Colon (tissue), 2 donors: ENCODE data around the gene CAMK2B.
"Not testable (repeated sequence)": the region's sequence is repeated elsewhere in the genome, so short reads cannot be mapped to it uniquely, and the experiment has no call there.

Source experiments
- FAIRE-seq: peaks from 2 replicates; lab custom pipeline; 2012; peaks lifted over from hg19 to GRCh38; lab: Jason Lieb, UNC
- donor health status: control.
- donor health status: control.

CAMK2B gene

DNA sequence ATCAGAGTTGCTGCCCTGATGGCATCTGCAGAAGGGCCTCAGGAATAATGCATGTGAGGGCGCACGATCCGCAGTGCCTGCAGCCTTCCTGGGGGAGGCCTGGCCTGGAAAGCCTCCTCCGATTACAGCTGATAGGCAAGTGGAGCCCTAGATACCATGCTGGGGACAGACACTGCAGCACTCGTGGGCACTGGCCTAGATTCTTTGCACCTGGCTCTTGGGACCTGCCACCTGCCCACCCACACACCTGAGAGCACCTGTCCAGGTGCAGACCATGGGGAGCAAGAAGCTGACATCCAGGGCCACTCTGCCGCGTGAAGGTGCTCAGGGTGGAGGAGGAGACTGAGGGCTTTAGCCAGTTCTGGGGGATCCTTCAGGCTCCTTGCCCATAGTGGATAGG, 109.9 kb downstream of the CAMK2B start:
- FAIRE-seq: no peak

DNA sequence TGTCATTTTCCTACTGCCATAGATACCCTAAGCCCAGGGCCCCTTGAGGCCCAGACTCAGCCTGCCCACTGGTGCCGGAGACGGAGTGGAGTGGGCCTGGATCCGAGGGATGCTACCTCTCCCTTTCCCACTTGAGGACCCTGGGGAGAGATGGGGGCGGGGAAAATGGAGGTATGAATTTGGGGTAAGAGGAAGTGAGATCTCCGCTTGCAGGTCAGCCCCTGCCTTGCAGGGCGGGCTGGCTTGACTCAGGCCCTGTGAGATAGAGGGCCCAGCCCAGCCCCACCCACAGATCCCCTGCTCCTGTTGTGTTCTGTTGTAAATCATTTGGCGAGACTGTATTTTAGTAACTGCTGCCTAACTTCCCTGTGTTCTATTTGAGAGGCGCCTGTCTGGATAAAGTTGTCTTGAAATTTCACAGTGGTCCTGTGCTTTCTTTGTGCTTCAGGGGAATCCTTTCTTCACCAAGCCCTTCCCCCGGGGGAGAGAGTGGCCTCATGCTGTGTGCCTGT, 111.5 kb downstream of the CAMK2B start:
- FAIRE-seq: no peak

DNA sequence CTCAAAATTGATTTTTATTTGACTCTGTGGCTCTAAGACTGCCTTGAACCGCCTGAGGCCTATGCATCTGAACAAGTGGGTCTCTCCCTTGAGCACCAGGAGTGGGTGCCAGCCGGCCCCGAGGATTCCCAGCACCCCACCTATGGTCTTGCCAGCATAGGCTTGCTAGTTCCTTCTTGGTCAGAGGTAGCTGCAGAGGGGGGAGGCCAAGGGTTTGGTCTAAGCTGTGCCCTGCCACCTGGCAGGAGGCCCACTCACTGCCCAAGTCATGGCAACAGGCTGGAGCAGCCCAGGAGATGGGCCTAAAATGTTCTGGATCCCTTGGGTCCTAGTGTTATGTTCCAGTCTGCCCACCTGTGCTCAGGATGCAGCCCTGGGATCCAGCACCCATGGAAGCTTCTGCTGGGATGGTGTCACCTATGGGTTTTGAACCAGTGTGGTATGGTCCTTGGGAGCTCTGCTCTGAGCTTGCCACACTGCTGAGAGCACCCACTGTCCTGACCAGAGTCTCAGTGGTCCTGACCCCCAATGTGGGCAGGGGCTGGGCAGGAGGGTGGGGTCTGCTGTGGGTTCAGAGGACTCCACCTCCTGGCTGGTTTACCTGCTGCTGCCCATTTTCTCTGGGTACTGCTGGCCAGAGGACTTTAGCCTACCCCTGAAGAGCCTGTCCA, 112.1 kb downstream of the CAMK2B start:
- no peak for FAIRE-seq

DNA sequence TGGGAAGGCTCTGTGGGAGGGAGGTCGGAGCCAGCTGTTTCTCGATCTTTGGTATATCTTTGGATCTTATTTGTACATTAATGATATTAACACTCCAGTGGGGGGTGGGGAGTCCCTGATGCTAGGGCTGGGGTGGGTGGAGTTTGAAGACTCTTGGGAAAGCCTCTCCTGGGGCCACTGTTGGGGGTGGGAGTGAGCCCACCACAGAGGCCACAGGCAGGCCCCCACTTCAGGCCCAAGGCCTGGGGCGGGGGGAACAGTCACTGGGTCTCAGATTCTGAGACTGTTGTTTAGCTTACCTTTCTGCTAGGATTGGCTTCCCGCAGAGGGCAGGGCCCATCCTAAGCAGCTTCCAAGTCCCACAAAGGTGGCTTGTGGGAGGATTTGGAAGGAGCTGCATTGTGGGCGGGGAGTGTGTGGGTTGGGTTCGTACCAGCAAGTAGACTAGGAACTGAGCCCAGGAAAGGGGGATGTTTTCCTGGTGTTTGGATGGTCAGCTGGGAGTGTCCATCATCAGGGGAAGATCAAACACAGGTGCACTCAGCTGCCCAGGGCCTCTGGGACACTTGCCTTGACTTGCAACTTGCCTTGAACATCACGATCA, 112.7 kb downstream of the CAMK2B start:
- FAIRE-seq: no peak

DNA sequence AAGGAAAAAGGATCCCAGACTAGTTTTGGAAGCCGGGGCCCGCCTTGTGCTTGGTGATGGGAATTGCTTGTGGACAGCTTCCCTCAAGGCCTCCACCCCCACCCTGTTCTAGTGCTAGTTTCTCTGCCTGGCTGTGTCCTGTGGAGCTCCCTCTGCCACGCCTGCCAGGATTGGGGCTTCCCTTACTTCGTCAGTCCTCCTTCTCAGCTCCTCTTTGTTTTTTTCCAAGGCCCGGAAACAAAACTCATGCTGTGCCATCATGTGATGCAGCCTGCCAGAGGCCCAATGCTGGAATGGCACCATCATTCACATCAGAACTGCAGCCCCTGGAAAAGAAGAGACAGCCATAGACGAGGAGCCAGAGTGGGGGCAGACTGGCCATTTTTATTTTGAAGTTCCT, 113.4 kb downstream of the CAMK2B start:
- FAIRE-seq: no peak

DNA sequence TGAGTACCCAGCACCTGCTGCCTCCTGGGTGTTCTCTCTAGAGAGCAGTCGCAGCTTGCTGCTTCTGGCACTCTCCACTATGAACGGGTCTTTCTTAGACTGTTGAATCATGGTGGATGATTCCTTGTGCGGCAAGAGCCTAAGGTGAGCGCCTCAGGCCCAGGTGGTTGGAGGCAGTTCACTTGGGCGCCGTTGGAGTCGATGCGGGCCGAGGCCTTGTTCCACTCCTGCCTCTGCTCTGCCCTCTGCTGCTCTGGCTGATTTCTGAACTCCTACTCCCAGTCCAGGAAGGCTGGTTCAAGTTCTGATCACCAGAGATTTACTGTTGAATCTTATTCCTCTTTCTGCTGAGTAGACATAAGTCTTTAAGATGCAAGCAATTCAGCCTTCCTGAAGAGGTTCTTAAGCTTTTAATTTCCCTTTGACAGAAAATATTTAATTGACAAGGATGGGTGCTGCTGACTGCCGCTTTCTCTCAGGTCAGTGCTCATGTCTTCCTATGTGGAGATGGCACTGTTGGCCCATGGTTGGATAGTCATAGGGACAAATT, 114.2 kb downstream of the CAMK2B start:
- no peak for FAIRE-seq

DNA sequence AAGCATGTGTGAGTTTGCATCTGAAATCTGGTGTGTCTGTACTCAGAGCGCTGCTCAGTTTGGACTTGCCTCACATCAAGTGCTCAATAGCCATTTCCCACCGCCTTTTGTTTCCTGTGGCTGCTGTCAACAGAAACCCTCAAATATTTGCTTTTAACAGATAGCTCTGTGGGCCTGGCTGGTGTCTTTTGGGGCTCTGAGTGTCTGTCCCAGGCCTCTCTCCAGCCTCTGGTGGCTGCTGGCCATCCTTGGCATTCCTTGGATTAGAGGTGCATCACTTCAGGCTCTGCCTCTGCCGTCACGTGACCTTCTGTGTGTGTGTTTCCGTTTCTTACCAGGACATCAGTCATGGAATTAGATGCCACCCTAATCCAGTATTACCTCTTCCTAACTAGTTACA, 115.3 kb downstream of the CAMK2B start:
- FAIRE-seq: no peak

DNA sequence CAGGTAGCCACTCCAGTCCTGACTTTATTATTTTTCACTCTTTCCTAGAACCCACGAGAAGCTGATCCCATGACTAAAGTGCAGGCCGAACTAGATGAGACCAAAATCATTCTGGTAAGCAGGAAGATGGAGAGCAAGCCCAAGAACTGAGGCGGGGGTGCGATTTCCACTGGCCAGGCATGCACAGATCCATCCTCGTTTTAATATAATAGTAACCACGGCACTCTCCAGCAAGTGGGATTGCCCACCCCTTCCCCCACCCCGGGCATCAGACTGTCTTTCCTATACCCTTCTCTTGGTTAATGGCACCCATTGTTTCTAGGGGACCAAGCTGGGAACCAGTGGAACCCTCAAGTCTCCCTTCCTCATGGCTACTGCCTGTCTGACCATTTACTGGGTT, 117.3 kb downstream of the CAMK2B start:
- no peak for FAIRE-seq

DNA sequence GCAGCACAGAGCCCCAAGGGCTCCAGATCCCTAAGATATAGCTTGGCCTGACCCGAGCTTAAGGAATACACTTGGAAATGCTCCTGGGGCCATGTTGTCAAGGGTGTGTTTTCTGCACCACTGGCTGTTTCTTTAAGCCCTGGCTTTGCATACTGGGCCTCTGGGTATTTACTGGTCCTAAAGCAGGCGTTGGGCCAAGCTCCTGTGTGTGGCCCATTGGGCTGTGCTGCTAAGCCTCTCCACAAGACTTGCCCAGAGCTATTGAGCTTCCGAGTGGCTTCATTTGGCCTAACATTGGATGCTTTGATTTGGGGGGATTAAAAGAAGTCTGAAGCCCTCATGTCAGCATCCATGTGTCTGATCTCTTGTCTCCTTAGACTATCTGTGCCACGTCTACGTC, 119.4 kb downstream of the CAMK2B start:
- no peak for FAIRE-seq

DNA sequence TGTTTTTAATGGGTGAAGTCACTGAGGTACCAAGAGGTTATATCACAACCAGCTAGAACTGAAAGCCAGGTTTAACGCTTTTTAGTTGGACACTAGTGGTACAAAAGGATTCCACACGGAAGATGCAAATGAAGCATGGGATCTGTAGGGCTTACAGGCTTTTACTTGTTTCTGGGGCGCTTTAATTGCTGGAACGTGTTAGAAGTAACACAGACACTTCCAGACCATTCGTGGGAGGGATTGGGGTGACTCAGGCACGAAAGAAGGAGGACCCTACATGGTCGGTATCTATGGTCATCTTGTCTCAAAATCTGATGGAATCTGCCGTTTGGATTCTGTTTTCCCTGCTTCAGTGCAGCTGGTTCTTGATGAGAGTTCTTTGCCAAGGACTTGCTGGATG, 123.6 kb downstream of the CAMK2B start:
- no peak for FAIRE-seq

DNA sequence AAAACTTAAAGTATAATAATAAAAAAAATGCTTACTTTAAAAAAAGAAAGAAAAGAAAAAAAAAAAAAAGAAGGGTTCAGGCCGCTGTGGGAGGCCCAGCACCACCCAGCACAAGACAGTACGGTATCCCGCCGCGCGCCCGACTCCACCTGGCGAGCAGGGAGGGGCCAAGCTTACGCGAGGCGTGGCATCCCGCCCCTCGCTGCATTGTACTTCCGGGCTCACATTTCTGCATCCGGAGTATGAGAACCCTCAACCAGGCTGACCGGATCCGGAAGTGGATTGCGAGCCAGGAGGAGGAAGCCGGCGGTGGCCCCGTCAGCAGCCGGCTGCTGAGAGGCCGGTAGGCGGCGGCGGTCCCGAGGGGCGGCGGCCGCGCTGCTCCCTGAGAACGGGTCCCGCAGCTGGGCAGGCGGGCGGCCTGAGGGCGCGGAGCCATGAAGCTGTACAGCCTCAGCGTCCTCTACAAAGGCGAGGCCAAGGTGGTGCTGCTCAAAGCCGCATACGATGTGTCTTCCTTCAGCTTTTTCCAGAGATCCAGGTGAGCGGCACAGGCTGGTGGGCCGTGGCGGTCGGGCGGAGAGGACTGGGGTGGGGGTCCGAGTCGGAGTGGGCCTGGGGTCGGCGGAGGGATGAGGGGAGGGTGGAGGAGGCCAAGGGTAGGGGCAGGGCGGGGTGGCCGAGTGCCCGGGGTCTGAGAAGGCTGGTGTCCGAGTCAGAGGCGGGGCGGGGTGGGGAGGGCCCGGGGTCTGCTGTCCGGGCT, 124.5 kb downstream of the CAMK2B start, which contains the start of gene YKT6:
Gene YKT6 (plus strand): TSS at position 280 of the 763 bp plus-strand sequence. CDS start 158 bp downstream, at position 438.
- FAIRE-seq: peak; percentile 55

DNA sequence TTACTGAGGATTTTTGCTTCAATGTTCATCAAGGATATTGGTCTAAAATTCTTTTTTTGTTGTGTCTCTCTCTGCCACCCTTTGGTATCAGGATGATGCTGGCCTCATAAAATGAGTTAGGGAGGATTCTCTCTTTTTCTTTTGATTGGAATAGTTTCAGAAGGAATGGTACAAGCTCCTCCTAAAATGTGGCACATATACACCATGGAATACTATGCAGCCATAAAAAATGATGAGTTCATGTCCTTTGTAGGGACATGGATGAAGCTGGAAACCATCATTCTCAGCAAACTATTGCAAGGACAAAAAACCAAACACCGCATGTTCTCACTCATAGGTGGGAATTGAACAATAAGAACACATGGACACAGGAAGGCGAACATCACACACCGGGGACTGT, 125.2 kb downstream of the CAMK2B start:
- FAIRE-seq: not testable (repeated sequence)

DNA sequence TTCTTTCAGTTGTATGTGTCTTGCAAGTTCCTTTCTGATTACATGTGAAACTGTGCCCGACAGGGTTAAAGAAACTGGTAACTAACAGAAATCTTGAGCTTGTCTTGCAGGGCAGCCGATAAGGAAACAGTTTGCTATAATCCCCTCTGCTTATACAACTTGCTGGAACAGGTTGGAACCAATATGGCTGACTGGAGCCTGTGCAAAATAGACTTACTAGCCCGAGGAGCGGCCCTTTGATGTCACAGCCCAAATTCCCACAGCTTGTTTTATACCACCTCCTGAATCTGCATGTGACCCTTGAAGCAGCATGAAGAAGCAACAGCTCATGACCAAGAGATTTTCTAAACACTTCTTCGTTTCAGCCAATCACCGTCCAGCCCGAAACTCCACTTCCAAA, 127.9 kb downstream of the CAMK2B start:
- FAIRE-seq: no peak

DNA sequence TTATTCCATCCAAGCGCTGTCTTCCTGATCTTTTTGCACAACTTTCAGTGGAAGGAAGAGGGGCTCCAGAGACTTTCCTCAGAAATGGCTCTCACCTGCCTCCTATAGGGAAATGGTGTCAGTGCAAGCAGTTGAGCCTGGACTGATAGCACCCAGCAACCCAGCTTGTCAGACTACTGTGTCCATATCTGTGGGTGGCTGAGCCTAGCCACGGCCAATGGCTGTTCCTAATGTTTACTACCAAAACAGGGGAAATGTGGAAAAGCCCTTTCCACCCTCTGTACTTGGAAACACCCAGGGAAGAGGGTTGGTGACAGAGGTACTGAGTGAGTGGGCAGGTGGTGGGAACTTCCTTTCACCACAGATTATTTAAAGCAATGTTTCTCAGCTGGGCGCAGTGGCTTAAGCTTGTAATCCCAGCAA, 128.9 kb downstream of the CAMK2B start:
- FAIRE-seq: no peak

DNA sequence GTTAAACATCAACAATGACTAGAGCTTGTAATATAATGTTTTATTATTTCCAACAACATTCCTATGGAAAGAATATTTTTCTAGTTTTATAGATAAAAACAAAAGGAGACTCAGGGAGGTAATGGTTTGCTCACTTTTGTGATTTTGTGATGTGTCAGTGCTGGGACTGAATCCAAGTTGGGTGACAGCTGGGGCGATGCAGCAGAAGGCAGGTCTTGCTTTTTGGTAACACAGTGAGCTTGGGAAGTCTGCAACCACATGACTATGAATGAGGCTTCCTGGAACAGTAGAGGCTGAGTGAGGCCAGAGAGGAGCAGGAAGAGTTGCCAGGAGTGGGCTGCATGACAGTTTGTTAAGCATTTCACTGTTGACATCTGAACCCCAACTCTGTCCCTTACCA, 129.5 kb downstream of the CAMK2B start:
- no peak for FAIRE-seq

DNA sequence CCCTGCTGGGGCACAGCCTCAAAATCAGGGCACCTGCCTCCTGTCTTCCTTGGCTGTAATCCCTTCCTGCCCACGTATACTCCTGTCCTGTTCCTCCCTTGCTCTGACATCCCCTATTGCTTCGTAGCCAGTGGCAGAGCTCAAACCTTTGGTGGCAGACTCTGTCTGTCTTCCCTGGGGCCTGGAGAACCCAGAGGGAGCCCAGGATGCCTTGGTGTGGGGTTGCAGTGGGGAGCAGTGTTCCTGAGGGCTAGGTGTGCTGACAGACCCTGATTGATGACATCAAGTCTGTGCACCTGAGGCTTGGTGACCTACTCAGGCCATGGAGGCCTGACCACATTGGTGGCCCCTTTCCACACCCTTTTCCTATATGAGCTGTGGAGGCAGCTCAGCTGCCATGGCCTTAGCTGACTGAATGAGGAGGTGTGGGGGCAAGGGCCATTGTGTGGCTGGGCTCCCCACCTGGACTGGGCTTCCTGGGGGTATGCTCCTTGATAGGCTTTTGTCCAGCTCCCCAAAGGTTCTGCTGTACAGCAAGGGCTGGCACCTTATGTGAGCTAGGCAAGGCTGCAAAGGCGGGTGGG, 130.7 kb downstream of the CAMK2B start:
- FAIRE-seq: no peak

DNA sequence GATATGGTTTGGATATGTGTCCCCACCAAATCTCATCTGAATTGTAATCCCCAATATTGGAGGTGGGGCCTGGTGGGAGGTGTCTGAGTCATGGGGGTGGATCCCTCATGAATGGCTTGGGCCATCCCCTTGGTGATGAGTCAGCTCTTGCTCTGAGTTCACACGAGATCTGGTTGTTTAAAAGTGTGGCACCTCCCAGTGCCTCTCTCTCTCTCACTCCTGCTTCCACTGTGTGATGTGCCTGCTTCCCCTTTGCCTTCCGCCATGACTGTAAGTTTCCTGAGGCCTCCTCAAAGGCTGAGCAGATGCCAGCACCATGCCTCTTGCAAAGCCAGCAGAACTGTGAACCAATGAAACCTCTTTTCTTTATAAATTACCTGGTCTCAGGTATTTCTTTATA, 131.3 kb downstream of the CAMK2B start:
- no peak for FAIRE-seq

DNA sequence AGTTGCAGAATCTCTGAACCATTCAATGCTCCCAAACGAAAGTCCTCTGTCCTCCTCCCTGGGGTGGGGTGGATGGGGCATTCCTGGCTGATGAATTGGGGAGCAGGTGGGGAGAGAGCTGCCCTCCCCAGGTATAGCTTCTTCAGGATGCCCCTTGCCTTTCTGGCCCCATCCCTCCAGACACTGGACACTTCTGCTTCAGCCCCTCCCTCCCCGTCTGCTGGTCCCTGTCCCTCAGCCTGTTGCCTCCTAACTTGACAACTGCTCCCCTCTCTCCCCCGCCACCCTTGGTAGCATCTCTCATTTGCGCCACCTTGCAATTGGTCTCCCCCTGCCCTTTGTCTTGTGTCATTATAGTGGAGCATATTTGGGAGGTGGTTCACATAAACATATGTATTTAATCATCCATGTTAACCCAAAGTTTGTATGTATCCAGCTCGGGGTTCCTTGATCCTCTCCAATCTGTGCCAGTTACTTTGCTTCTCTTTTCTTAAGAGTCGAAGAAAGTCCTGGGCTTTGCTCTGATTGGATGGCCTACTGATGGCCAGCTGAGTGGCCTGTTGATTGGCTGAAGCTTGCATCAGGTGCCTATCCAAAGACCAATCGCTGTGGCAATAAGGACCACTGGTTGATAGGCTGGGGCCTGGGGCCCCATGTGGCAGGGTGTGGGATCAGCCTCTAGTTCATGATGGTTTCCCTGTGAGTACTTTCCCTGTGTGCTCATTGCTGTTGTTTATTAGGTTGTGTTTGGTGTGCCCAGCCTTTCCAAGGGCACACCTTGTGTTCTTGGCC, 132.2 kb downstream of the CAMK2B start:
- no peak for FAIRE-seq

DNA sequence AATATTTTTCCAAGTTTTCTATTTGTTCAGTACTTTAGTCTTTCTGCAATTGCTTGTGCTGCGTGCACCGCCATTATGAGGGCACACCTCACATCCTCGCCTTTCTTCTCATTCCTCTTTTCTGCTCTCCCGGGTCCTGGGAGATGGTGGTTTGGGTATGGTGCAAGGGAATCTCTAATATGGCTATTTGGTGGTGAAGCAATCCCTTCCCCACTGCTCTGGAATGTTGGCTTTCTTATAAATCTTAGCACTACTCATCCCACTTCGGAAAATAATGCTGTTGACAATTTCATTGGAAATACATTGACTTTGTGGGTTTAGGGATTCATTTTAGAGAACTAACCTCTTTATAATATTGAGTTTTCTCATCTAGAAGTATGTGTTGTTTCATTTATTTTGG, 134.2 kb downstream of the CAMK2B start:
- FAIRE-seq: no peak

DNA sequence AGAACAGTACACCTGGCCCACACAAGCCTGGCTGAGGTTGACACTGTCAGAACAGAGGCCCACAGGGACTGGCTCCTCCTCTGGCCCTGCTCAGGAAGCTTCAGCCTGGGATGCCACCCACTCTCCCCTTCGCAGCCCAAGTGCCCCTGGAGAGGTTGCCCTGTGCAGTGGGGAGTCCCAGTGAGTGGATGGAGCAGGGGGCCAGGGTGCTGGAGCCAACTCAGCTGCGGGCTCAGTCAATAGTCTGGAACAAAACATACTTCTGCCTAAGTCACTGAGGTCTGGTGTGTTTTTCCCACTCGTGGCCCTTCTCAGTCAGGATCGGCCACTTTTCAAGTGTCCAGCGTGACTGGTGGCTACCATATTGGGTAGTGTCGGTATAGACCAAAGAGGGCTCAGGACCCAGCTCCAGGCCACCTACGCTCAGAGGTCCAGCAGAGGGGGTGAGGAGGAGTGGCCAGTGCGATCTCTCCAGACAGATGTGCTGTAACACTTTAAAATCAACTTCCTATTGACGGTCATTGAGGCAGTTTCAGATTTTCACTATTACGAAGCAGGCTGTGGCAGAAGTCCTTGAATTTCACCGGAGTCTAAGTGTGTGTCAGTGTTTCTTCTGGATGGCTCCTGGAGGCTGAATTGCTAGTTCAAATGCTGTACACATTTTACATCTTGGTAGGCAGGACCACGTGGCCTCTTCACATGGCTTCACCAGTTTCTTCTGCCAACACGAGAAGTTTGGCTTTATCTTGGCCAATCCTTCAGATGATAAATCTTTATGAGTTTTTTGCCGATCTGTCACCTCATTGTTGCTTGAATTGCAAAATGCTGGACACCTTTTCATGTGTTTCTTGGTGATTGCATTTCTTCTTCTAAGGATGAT, 135.2 kb downstream of the CAMK2B start:
- FAIRE-seq: no peak
